ENCODE data around the gene ACAN. TPM values are rescaled to one million over a fixed set of nuclear protein-coding genes. Genes with fewer than 3 reads are reported as not detected.

Gene ACAN
- total and polyA plus RNA-seq, 5 donors from 2014 or later, result 0.06 to 0.32 TPM; not detected in 3

- Mint-ChIP-seq H3K27me3 (no peaks in the 10 kb centered on the region), H3K4me3 (peak overlapping the region in 1 of 4 donors; percentile 4), H3K4me1 (peaks cover 10 to 82% (median 52%) of the 10 kb centered on the region in 4 donors), H3K9me3 (no peaks in the 10 kb centered on the region), H3K36me3 (peaks cover 33% of the 10 kb centered on the region), H3K27ac (peak overlapping the region; percentile 48 to 91 (median 90))
- Histone ChIP-seq H3K9me3 (ENCODE audit: control insufficient read depth in 2 of 2, low read length in 2 of 2) (no peaks in the 10 kb centered on the region), H3K27me3 (ENCODE audit: control insufficient read depth, insufficient read depth, low read length) (no peaks in the 10 kb centered on the region), H3K27ac (ENCODE audit: insufficient read depth, low read length, poor library complexity, severe bottlenecking) (no peak overlapping the region), H3K36me3 (ENCODE audit: control insufficient read depth, insufficient read depth, low read length) (peaks cover 11% of the 10 kb centered on the region), H3K4me3 (ENCODE audit: low read depth, low read length) (no peak overlapping the region), H3K4me1 (ENCODE audit: control insufficient read depth, insufficient read depth, low read length, poor library complexity, severe bottlenecking) (peaks cover 43% of the 10 kb centered on the region)
- no peak for DNase-seq
- no peak for ATAC-seq (ENCODE audit: low read depth in 2 of 2)
These were observed 105.7 kb downstream of the ACAN start for GRCh38 chr15:88908697-88909621.

DNA sequence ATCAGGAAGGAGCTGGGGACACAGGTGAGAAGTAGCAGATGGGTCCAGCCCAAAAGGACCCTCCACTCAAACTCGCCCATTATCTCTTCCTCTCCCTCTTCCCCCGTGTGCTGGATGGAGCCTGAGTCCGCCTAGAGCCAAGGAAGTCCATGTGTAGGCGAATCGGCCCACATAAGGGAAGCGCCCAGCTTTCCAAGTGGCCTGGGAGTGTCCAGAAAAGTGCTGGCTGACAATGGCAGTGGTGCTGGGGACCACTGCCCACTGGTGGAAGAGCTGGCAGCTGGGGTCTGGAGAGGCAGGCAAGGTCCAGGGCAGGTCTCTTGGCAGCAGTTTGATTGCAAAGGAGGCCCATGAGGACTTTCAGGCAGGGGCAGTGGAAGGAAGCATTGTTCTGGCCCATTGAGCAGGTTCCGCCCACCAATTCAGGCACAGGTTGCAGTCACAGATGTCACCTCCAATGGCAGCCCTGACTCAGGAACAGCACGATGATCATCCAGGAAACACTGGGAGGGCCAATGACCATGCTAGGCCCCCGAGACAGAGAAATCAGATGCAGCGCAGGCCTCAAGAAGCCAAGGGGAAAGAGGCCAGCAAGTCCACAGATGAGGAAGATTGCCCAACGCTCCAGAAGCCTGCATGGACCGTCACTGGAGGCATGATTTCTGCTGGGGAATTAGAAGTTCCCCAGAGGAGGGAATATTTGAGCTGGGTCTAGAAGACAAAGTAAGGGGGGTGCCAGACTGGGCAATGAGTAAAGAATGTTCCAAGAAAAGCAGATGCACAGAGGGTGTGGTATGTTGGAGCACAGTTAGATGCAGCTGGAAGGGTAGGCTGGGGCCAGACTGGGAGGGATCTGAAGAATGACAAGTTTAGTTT, 107.0 kb downstream of the ACAN start:
- Histone ChIP-seq H3K36me3 (ENCODE audit: control insufficient read depth, insufficient read depth, low read length) (peaks cover 11% of the 10 kb centered on the region), H3K4me3 (ENCODE audit: low read depth, low read length) (no peak overlapping the region), H3K4me1 (ENCODE audit: control insufficient read depth, insufficient read depth, low read length, poor library complexity, severe bottlenecking) (peaks cover 31% of the 10 kb centered on the region), H3K27me3 (ENCODE audit: control insufficient read depth, insufficient read depth, low read length) (no peaks in the 10 kb centered on the region), H3K9me3 (ENCODE audit: control insufficient read depth in 2 of 2, low read length in 2 of 2) (no peaks in the 10 kb centered on the region), H3K27ac (ENCODE audit: insufficient read depth, low read length, poor library complexity, severe bottlenecking) (no peak overlapping the region)
- H3K36me3 Mint-ChIP-seq, result peaks cover 31% of the 10 kb centered on the region
- no peak for ATAC-seq (ENCODE audit: low read depth in 2 of 2)
- peak overlapping the region; percentile 80 to 91 (median 90) for H3K27ac Mint-ChIP-seq
- no peak for DNase-seq
- H3K4me1 Mint-ChIP-seq, result peaks cover 10 to 69% (median 40%) of the 10 kb centered on the region in 4 donors
- H3K9me3 Mint-ChIP-seq, result no peaks in the 10 kb centered on the region
- H3K4me3 Mint-ChIP-seq, result peak overlapping the region; percentile 84 to 97 (median 90)
- no peaks in the 10 kb centered on the region for H3K27me3 Mint-ChIP-seq

GRCh38 chr15:88911766-88912118, 108.5 kb downstream of the ACAN start:
- Mint-ChIP-seq H3K9me3 (no peaks in the 10 kb centered on the region), H3K4me3 (peak overlapping the region; percentile 89 to 100 (median 94)), H3K27ac (peak overlapping the region; percentile 91 to 94 (median 93)), H3K36me3 (peaks cover 23% of the 10 kb centered on the region), H3K4me1 (peaks cover 10 to 56% (median 33%) of the 10 kb centered on the region in 4 donors), H3K27me3 (no peaks in the 10 kb centered on the region)
- no peak overlapping the region for H3K27ac ChIP-seq (ENCODE audit: insufficient read depth, low read length, poor library complexity, severe bottlenecking)
- no peaks in the 10 kb centered on the region for H3K9me3 ChIP-seq (ENCODE audit: control insufficient read depth in 2 of 2, low read length in 2 of 2)
- no peaks in the 10 kb centered on the region for H3K27me3 ChIP-seq (ENCODE audit: control insufficient read depth, insufficient read depth, low read length)
- peak overlapping the region; percentile 86 for H3K4me3 ChIP-seq (ENCODE audit: low read depth, low read length)
- peaks cover 8% of the 10 kb centered on the region for H3K36me3 ChIP-seq (ENCODE audit: control insufficient read depth, insufficient read depth, low read length)
- peaks cover 25% of the 10 kb centered on the region for H3K4me1 ChIP-seq (ENCODE audit: control insufficient read depth, insufficient read depth, low read length, poor library complexity, severe bottlenecking)
- ATAC-seq (ENCODE audit: low read depth in 2 of 2), result no peak
- no peak for DNase-seq

- ATAC-seq (ENCODE audit: low read depth in 2 of 2), result no peak
- H3K27ac ChIP-seq (ENCODE audit: insufficient read depth, low read length, poor library complexity, severe bottlenecking), result peak overlapping the region; percentile 69
- Mint-ChIP-seq H3K4me1 (peaks cover 10 to 53% (median 33%) of the 10 kb centered on the region in 4 donors), H3K9me3 (no peaks in the 10 kb centered on the region), H3K27ac (peak overlapping the region; percentile 23 to 93 (median 91)), H3K4me3 (peak overlapping the region; percentile 89 to 100 (median 94)), H3K27me3 (no peaks in the 10 kb centered on the region), H3K36me3 (peaks cover 19% of the 10 kb centered on the region)
- peaks cover 25% of the 10 kb centered on the region for H3K4me1 ChIP-seq (ENCODE audit: control insufficient read depth, insufficient read depth, low read length, poor library complexity, severe bottlenecking)
- H3K36me3 ChIP-seq (ENCODE audit: control insufficient read depth, insufficient read depth, low read length), result peaks cover 8% of the 10 kb centered on the region
- no peaks in the 10 kb centered on the region for H3K27me3 ChIP-seq (ENCODE audit: control insufficient read depth, insufficient read depth, low read length)
- no peaks in the 10 kb centered on the region for H3K9me3 ChIP-seq (ENCODE audit: control insufficient read depth in 2 of 2, low read length in 2 of 2)
- no peak for DNase-seq
- H3K4me3 ChIP-seq (ENCODE audit: low read depth, low read length), result peak overlapping the region; percentile 86
These were observed 109.3 kb downstream of the ACAN start for GRCh38 chr15:88912500-88912921.

- Histone ChIP-seq H3K36me3 (ENCODE audit: control insufficient read depth, insufficient read depth, low read length) (peaks cover 8% of the 10 kb centered on the region), H3K4me3 (ENCODE audit: low read depth, low read length) (peak within 1 kb of the TSS; percentile 93), H3K9me3 (ENCODE audit: control insufficient read depth in 2 of 2, low read length in 2 of 2) (no peaks in the 10 kb centered on the region), H3K27me3 (ENCODE audit: control insufficient read depth, insufficient read depth, low read length) (no peaks in the 10 kb centered on the region), H3K4me1 (ENCODE audit: control insufficient read depth, insufficient read depth, low read length, poor library complexity, severe bottlenecking) (peaks cover 25% of the 10 kb centered on the region), H3K27ac (ENCODE audit: insufficient read depth, low read length, poor library complexity, severe bottlenecking) (peak within 1 kb of the TSS; percentile 69)
- Mint-ChIP-seq H3K27me3 (no peaks in the 10 kb centered on the region), H3K4me3 (peak within 1 kb of the TSS; percentile 89 to 100 (median 94)), H3K36me3 (peaks cover 15% of the 10 kb centered on the region), H3K4me1 (peaks cover 10 to 51% (median 29%) of the 10 kb centered on the region in 4 donors), H3K27ac (peak within 1 kb of the TSS; percentile 91 to 96 (median 95)), H3K9me3 (no peaks in the 10 kb centered on the region)
- peak; percentile 67 to 79 (median 73) for DNase-seq
- ATAC-seq (ENCODE audit: low read depth in 2 of 2), result peak; percentile 87 to 90
These were observed 110.0 kb downstream of the ACAN start, which contains the start of gene MFGE8 for GRCh38 chr15:88913017-88913849. Gene MFGE8 (minus strand): TSS chr15:88913379. CDS start chr15:88913319, 60 bp downstream.

DNA sequence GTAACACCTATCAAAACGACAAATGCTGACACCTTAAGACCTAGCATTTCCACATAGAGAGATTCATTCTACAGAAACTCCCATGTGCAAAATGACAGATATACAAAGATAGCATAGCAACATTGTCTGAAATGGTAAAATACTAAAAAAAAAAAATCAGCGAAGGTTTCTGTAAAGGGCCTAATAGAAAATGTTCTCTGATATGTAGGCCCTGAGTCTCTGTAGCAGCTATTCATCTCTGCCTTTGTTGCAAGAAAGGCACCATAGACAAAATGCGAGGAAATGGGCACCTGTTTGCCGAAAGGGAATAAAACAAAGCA, 110.6 kb downstream of the ACAN start:
- ATAC-seq (ENCODE audit: low read depth in 2 of 2) (no peak), DNase-seq (no peak)
- Mint-ChIP-seq H3K27me3 (no peaks in the 10 kb centered on the region), H3K4me3 (peak overlapping the region; percentile 89 to 100 (median 94)), H3K36me3 (peaks cover 15% of the 10 kb centered on the region), H3K27ac (peak overlapping the region; percentile 86 to 96 (median 95)), H3K4me1 (peaks cover 10 to 47% (median 30%) of the 10 kb centered on the region in 4 donors), H3K9me3 (no peaks in the 10 kb centered on the region)
- H3K27me3 ChIP-seq (ENCODE audit: control insufficient read depth, insufficient read depth, low read length), result no peaks in the 10 kb centered on the region
- H3K4me3 ChIP-seq (ENCODE audit: low read depth, low read length), result peak overlapping the region; percentile 93
- H3K4me1 ChIP-seq (ENCODE audit: control insufficient read depth, insufficient read depth, low read length, poor library complexity, severe bottlenecking), result peaks cover 25% of the 10 kb centered on the region
- peak overlapping the region; percentile 69 for H3K27ac ChIP-seq (ENCODE audit: insufficient read depth, low read length, poor library complexity, severe bottlenecking)
- no peaks in the 10 kb centered on the region for H3K9me3 ChIP-seq (ENCODE audit: control insufficient read depth in 2 of 2, low read length in 2 of 2)
- peaks cover 4% of the 10 kb centered on the region for H3K36me3 ChIP-seq (ENCODE audit: control insufficient read depth, insufficient read depth, low read length)

GRCh38 chr15:88915354-88915753, 112.1 kb downstream of the ACAN start:
- peaks cover 27% of the 10 kb centered on the region for H3K4me1 ChIP-seq (ENCODE audit: control insufficient read depth, insufficient read depth, low read length, poor library complexity, severe bottlenecking)
- no peaks in the 10 kb centered on the region for H3K36me3 ChIP-seq (ENCODE audit: control insufficient read depth, insufficient read depth, low read length)
- H3K4me3 Mint-ChIP-seq, result no peak overlapping the region
- no peak for DNase-seq
- peaks cover 2% of the 10 kb centered on the region for H3K36me3 Mint-ChIP-seq
- H3K27me3 ChIP-seq (ENCODE audit: control insufficient read depth, insufficient read depth, low read length), result no peaks in the 10 kb centered on the region
- H3K27ac ChIP-seq (ENCODE audit: insufficient read depth, low read length, poor library complexity, severe bottlenecking), result no peak overlapping the region
- H3K27me3 Mint-ChIP-seq, result no peaks in the 10 kb centered on the region
- no peak overlapping the region for H3K27ac Mint-ChIP-seq
- peaks cover 12 to 45% (median 28%) of the 10 kb centered on the region in 4 donors for H3K4me1 Mint-ChIP-seq
- no peaks in the 10 kb centered on the region for H3K9me3 ChIP-seq (ENCODE audit: control insufficient read depth in 2 of 2, low read length in 2 of 2)
- no peak overlapping the region for H3K4me3 ChIP-seq (ENCODE audit: low read depth, low read length)
- ATAC-seq (ENCODE audit: low read depth in 2 of 2), result no peak
- no peaks in the 10 kb centered on the region for H3K9me3 Mint-ChIP-seq

Measured in CD4-positive, CD25-positive, alpha-beta regulatory T cell (primary cell).